Measurements from ENCODE around the gene SUN5. TPM values are rescaled to one million over a fixed set of nuclear protein-coding genes. Genes with fewer than 3 reads are reported as not detected.

Gene SUN5
- total RNA-seq, 6 experiments from 2014 or later, result not detected

DNA sequence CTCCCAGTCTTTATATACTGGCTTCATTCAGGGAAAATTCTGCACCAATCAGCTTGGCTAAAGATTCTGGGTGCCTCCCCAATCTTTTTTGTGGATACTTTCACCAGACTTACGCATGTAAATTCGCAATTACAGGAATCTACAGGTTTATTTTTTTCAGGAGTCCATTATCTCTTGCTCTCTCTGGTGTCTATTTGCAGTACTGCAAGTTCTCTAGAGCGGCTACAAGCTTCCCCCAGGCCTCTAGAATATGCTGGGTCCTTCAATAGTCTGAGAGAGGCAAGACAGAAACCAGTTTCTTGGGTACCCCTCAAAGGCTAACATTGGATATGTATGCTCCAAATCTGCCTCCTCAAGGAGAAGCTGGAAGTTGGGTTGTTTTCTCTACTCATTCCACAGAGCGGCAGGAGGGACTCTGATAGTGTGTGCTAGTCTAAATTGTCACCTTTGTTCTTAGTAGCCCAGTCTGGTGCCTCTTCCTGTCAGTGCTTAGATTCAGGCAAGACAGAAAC, 58.5 kb downstream of the SUN5 start:
- ATAC-seq (peak in 1 of 4 donors; percentile 34), DNase-seq (no peak)
- intact Hi-C loops (cut with DNase I), result no loop called here
- Histone ChIP-seq H3K27ac (no peak overlapping the region), H3K9me3 (no peaks in the 10 kb centered on the region), H3K4me3 (no peak overlapping the region), H3K36me3 (no peaks in the 10 kb centered on the region), H3K27me3 (no peaks in the 10 kb centered on the region), H3K4me1 (no peaks in the 10 kb centered on the region)
- TF ChIP-seq POLR2A (IDR thresholded peaks at IDR 0.05), result no peak
- TF ChIP-seq, protein P1, sequence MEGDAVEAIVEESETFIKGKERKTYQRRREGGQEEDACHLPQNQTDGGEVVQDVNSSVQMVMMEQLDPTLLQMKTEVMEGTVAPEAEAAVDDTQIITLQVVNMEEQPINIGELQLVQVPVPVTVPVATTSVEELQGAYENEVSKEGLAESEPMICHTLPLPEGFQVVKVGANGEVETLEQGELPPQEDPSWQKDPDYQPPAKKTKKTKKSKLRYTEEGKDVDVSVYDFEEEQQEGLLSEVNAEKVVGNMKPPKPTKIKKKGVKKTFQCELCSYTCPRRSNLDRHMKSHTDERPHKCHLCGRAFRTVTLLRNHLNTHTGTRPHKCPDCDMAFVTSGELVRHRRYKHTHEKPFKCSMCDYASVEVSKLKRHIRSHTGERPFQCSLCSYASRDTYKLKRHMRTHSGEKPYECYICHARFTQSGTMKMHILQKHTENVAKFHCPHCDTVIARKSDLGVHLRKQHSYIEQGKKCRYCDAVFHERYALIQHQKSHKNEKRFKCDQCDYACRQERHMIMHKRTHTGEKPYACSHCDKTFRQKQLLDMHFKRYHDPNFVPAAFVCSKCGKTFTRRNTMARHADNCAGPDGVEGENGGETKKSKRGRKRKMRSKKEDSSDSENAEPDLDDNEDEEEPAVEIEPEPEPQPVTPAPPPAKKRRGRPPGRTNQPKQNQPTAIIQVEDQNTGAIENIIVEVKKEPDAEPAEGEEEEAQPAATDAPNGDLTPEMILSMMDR (IDR thresholded peaks at IDR 0.05), result peak; percentile 7 to 35 (median 24)
- 29% methylated on average over 3 of the region's 4 CpGs for WGBS (ENCODE audit: insufficient coverage, low coverage, low lambda C conversion rate, missing lambda C conversion rate)

DNA sequence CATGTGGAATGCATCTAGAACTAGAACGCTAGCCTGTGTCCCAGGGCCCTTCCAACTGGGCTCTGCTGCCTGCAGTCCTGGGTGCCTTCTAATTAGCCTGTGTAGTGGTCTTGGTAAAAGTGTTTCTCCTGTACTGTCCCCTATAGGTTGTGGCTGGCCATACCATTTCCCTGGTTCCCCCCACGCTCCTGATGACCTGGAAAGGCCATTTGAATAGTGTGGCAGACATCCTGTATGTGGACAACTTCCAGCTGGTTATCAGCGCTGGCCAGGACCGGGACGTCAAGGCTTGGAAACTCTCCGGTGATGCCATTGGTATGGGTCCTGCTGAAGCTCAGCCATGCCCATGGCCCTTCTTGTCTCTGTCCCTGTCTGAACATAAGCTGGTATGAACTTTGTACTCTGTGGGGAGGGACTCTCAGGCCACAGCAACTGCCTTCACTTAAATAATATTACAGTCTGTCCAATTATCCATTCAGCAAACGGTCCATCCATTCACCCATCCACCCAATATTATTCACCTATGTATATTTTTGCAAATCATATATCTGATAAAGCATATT, 60.7 kb downstream of the SUN5 start:
- no peaks in the 10 kb centered on the region for H3K36me3 ChIP-seq
- ATAC-seq (no peak), DNase-seq (no peak)
- 86% methylated on average over 4 of the region's 7 CpGs for WGBS (ENCODE audit: insufficient coverage, low coverage, low lambda C conversion rate, missing lambda C conversion rate)
- H3K9me3 ChIP-seq, result no peaks in the 10 kb centered on the region
- no peaks in the 10 kb centered on the region for H3K27me3 ChIP-seq
- intact Hi-C loops (cut with DNase I), result no loop called here
- TF ChIP-seq, protein P1 (IDR thresholded peaks at IDR 0.05), result no peak
- TF ChIP-seq POLR2A (IDR thresholded peaks at IDR 0.05), result no peak
- no peak overlapping the region for H3K4me3 ChIP-seq
- H3K4me1 ChIP-seq, result no peaks in the 10 kb centered on the region
- no peak overlapping the region for H3K27ac ChIP-seq

DNA sequence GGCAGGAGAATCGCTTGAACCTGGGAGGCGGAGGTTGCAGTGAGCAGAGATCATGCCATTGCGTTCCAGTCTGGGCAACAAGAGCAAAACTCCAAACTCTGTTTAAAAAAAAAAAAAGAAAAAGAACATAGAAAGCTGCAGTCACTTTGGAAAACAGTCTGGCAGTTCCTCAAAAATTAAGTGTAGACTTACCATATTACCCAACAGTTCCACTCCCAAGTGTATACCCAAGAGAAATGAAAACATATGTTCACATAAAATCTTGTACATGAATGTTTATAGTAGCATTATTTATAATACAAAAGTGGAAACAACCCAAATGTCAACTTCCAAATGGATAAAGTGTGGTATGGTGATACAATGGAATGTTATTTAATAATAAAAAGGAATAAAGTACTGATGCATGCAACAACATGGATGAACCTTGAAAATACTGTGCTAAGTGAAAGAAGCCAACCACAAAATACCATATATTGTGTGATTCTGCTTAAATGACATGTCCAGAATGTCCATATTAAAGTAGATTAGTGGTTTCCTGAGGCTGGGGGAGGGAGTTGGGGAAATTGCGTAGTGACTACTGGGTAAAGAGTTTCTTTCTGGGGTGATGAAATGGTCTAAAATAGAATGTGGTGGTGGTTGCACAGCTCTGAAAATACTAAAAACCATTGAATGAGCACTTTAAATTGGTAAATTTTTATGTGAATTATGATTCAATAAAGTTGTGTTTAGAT, 62.9 kb downstream of the SUN5 start:
- Histone ChIP-seq H3K36me3 (no peaks in the 10 kb centered on the region), H3K9me3 (no peaks in the 10 kb centered on the region), H3K27me3 (no peaks in the 10 kb centered on the region), H3K4me1 (no peaks in the 10 kb centered on the region), H3K27ac (no peak overlapping the region), H3K4me3 (no peak overlapping the region)
- no peak for TF ChIP-seq POLR2A (IDR thresholded peaks at IDR 0.05)
- TF ChIP-seq, protein P1 (IDR thresholded peaks at IDR 0.05), result no peak
- intact Hi-C loops (cut with DNase I), result no loop called here
- WGBS (ENCODE audit: insufficient coverage, low coverage, low lambda C conversion rate, missing lambda C conversion rate), result 71% methylated on average over 4 of the region's 4 CpGs
- ATAC-seq (no peak), DNase-seq (no peak)

DNA sequence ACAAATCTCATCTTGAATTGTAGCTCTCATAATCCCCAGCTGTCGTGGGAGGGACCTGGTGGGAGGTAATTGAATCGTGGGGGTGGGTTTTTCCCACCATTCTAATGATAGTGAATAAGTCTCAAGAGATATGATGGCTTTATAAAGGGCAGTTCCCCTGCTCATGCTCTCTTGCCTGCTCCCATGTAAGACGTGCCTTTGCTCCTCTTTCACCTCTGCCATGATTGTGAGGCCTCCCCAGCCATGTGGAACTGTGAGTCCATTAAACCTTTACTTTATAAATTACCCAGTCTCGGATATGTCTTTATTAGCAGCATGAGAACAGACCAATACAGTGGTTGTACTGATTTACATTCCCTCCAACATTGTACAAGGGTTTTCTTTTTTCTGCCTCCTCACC, 69.7 kb downstream of the SUN5 start:
- intact Hi-C loops (cut with DNase I), result no loop called here
- H3K36me3 ChIP-seq, result no peaks in the 10 kb centered on the region
- no peak for DNase-seq
- no peak overlapping the region for H3K27ac ChIP-seq
- no peak overlapping the region for H3K4me3 ChIP-seq
- no peaks in the 10 kb centered on the region for H3K4me1 ChIP-seq
- H3K27me3 ChIP-seq, result no peaks in the 10 kb centered on the region
- no peaks in the 10 kb centered on the region for H3K9me3 ChIP-seq
- WGBS (ENCODE audit: insufficient coverage, low coverage, low lambda C conversion rate, missing lambda C conversion rate), result 38% methylated on average over 4 of the region's 4 CpGs
- ATAC-seq, result no peak
- TF ChIP-seq, protein P1 (IDR thresholded peaks at IDR 0.05), result no peak
- no peak for TF ChIP-seq POLR2A (IDR thresholded peaks at IDR 0.05)

Other genes starting within 250 kb of the SUN5 start
- gene DNMT3B, start 242.0 kb downstream of the SUN5 start, total RNA-seq, result under 1 TPM; 0.43 to 0.88 (median 0.65) TPM
- gene MAPRE1, start 184.5 kb downstream of the SUN5 start, total RNA-seq, result 10 to 100 TPM in 5 of 6 experiments, 1 to 10 TPM in 1; 7.9 to 26.8 (median 16.1) TPM
- under 1 TPM in 4 of 6 experiments, not detected in 2; 0.17 to 0.22 (median 0.20) TPM for gene EFCAB8, start 145.5 kb downstream of the SUN5 start, total RNA-seq
- gene BPIFB2, start 3.3 kb upstream of the SUN5 start, total RNA-seq, result under 1 TPM in 1 of 6 experiments, not detected in 5; 0.12 TPM
- gene BPIFB6, start 27.2 kb upstream of the SUN5 start, total RNA-seq, result not detected
- gene BPIFB3, start 49.5 kb upstream of the SUN5 start, total RNA-seq, result not detected
- not detected for gene BPIFB4, start 75.2 kb upstream of the SUN5 start, total RNA-seq
- not detected for gene BPIFA2, start 163.7 kb upstream of the SUN5 start, total RNA-seq
- gene BPIFA3, start 212.9 kb upstream of the SUN5 start, total RNA-seq, result not detected
- not detected for gene BPIFA1, start 231.6 kb upstream of the SUN5 start, total RNA-seq